Endodermal cell (in vitro differentiated cells): ENCODE data around the gene DAB1. TPM values are rescaled to one million over a fixed set of nuclear protein-coding genes. Genes with fewer than 3 reads are reported as not detected.

ENCODE experiments used
- DNase-seq: peaks from one replicate; pipeline ENCODE4 v3.0.0-alpha.2; 2017
- H3K27ac ChIP-seq: 2 replicates; pipeline ENCODE4 v1.5.1; 2013; ENCODE audit warnings: mild to moderate bottlenecking, low read depth, low read length, moderate library complexity
- H3K27me3 ChIP-seq: 2 replicates; pipeline ENCODE4 v1.6.1; 2013; ENCODE audit warnings: mild to moderate bottlenecking, low read length, moderate library complexity; ENCODE audit not compliant: insufficient read depth, control insufficient read depth, poor library complexity, severe bottlenecking
- H3K36me3 ChIP-seq: 2 replicates; pipeline ENCODE4 v1.7.0; 2013; ENCODE audit warnings: mild to moderate bottlenecking, low read length, moderate library complexity; ENCODE audit not compliant: control insufficient read depth, insufficient read depth
- H3K4me1 ChIP-seq: one replicate; pipeline ENCODE4 v1.7.0; 2013; ENCODE audit warnings: low read length; ENCODE audit not compliant: control insufficient read depth, insufficient read depth
- H3K4me3 ChIP-seq: 2 replicates; pipeline ENCODE4 v1.5.1; 2013; ENCODE audit warnings: mild to moderate bottlenecking, low read length, moderate library complexity
- H3K9ac ChIP-seq: 2 replicates; pipeline ENCODE4 v1.6.1; 2013; ENCODE audit warnings: mild to moderate bottlenecking, low read length, moderate library complexity; ENCODE audit not compliant: poor library complexity, severe bottlenecking; ENCODE audit errors: extremely low read depth
- H3K9me3 ChIP-seq: 2 replicates; pipeline ENCODE4 v1.6.1; 2013; ENCODE audit warnings: mild to moderate bottlenecking, low read length, moderate library complexity; ENCODE audit not compliant: control insufficient read depth
- H3K27ac Mint-ChIP-seq: 2 replicates; pipeline ENCODE4 v1.8.0; 2020; ENCODE audit warnings: mixed read lengths
- H3K27me3 Mint-ChIP-seq: 2 replicates; pipeline ENCODE4 v1.8.0; 2021; ENCODE audit warnings: mild to moderate bottlenecking, mixed read lengths; ENCODE audit not compliant: insufficient read depth
- H3K36me3 Mint-ChIP-seq: 2 replicates; pipeline ENCODE4 v1.8.0; 2020; ENCODE audit warnings: low read depth, mixed read lengths
- H3K4me1 Mint-ChIP-seq: 2 replicates; pipeline ENCODE4 v1.8.0; 2020; ENCODE audit warnings: mixed read lengths
- H3K4me3 Mint-ChIP-seq: 2 replicates; pipeline ENCODE4 v1.8.0; 2020; ENCODE audit warnings: mild to moderate bottlenecking, moderate library complexity, mixed read lengths
- H3K9me3 Mint-ChIP-seq: 2 replicates; pipeline ENCODE4 v1.8.0; 2020; ENCODE audit warnings: mild to moderate bottlenecking, mixed read lengths
- CTCF ChIP-seq: fragments of 200-600 bp; sonication (generic); conservative IDR thresholded peaks from 2 replicates; pipeline ENCODE4 v1.5.0; 2021; ENCODE audit warnings: antibody characterized with exemption, mild to moderate bottlenecking
- WGBS, 2 experiments: methylation state at CpG; one replicate each; pipeline versions ENCODE4 v1.1.5 to v1.1.7; 2013; ENCODE audit warnings: missing lambda C conversion rate in 2 of 2, mixed read lengths in 1 of 2; ENCODE audit not compliant: insufficient coverage in 1 of 2, insufficient read length in 1 of 2; 5-methylcytosine and 5-hydroxymethylcytosine counted together
- total RNA-seq, 2 donors: library from RNA; stranded (reverse); fragmentation: NEBNext Ultra II Directional in 1 of 2; extraction: Animal tissue kit (Norgen Biotek cat#: 25700) in 1 of 2; gene quantifications; 2 replicates in 1 of 2; 3 replicates in 1 of 2; pipeline ENCODE4 v1.2.1, GENCODE V29; 2021

DAB1 gene
- total RNA-seq, 2 donors from 2014 or later: 32.0 to 36.2 TPM

DNA sequence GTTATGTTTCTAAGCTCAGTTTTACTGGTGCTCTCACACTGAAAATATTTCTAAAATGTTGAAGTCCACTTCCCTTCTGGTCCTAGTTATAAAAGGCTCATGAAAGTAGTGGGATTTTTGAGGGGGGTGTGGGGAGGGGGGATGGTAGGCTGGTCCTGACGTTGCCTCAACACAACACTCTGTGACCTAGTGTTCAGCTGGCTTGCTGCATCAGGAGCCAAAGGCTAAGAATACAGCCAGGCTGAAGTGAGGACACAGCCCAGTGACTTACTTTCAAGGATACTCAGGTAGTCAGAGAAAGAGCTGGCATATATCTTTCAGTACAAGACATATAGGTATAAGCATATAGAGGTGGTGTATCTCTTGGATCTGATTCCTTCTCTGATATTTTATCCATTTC, 306.1 kb downstream of the DAB1 start:
- H3K36me3 Mint-ChIP-seq: no peaks in the 10 kb centered on the region
- Histone ChIP-seq H3K27ac (no peak overlapping the region), H3K9me3 (no peaks in the 10 kb centered on the region), H3K27me3 (no peaks in the 10 kb centered on the region), H3K4me1 (peaks cover 3% of the 10 kb centered on the region), H3K9ac (no peak overlapping the region), H3K36me3 (no peaks in the 10 kb centered on the region), H3K4me3 (no peak overlapping the region)
- H3K9me3 Mint-ChIP-seq: no peaks in the 10 kb centered on the region
- WGBS, 2 experiments: 90% methylated on average over 1 of the region's 1 CpG; no CpG with 5 or more reads in 1 of the 2 experiments
- no peak for TF ChIP-seq CTCF
- H3K4me3 Mint-ChIP-seq: no peak overlapping the region
- no peaks in the 10 kb centered on the region for H3K27me3 Mint-ChIP-seq
- no peak overlapping the region for H3K27ac Mint-ChIP-seq
- peaks cover 19% of the 10 kb centered on the region for H3K4me1 Mint-ChIP-seq
- DNase-seq: no peak

GRCh38 chr1:57116871-57117270, 307.0 kb downstream of the DAB1 start:
- Mint-ChIP-seq H3K9me3 (no peaks in the 10 kb centered on the region), H3K27me3 (no peaks in the 10 kb centered on the region), H3K36me3 (no peaks in the 10 kb centered on the region), H3K4me3 (no peak overlapping the region), H3K4me1 (peaks cover 20% of the 10 kb centered on the region), H3K27ac (no peak overlapping the region)
- Histone ChIP-seq H3K27ac (no peak overlapping the region), H3K9ac (no peak overlapping the region), H3K27me3 (no peaks in the 10 kb centered on the region), H3K9me3 (no peaks in the 10 kb centered on the region), H3K4me1 (no peaks in the 10 kb centered on the region), H3K36me3 (no peaks in the 10 kb centered on the region), H3K4me3 (no peak overlapping the region)
- no peak for TF ChIP-seq CTCF
- no peak for DNase-seq
- WGBS, 2 experiments: 93 to 100% methylated on average over 1 to 4 of the region's 4 CpGs

DNA sequence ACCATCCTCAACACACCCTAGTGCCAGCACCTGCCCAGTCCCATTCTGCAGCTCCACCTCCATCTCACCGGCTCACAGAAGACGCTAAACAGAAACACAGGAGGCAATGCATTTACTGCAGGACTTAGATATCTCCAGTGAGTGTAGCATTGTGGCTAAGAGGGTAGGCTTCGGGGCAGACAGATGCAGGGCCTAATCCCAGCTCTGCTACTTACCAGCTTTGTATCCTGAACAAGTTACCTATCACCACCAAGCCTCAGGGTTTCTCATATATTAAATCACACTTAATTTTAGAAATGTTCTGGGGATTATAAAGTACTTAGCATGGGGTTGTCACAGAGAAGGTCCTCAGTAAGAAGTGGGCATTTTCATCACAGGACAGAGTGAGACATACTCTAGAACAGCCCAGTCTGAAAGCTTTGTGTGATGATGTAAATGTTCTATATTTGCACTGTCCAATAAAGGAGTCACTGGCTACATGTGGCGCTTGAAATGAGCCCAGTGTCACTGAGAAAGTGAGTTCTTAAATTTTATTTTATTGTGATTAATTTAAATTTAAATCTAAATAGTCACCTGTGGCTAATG, 308.7 kb downstream of the DAB1 start:
- Mint-ChIP-seq H3K4me1 (peaks cover 11% of the 10 kb centered on the region), H3K9me3 (no peaks in the 10 kb centered on the region), H3K36me3 (no peaks in the 10 kb centered on the region), H3K4me3 (no peak overlapping the region), H3K27me3 (no peaks in the 10 kb centered on the region), H3K27ac (no peak overlapping the region)
- 80 to 96% methylated on average over 1 to 4 of the region's 4 CpGs for WGBS, 2 experiments
- H3K4me3 ChIP-seq: no peak overlapping the region
- H3K27ac ChIP-seq: no peak overlapping the region
- no peaks in the 10 kb centered on the region for H3K9me3 ChIP-seq
- no peak overlapping the region for H3K9ac ChIP-seq
- no peak for DNase-seq
- no peaks in the 10 kb centered on the region for H3K4me1 ChIP-seq
- H3K36me3 ChIP-seq: no peaks in the 10 kb centered on the region
- H3K27me3 ChIP-seq: no peaks in the 10 kb centered on the region
- TF ChIP-seq CTCF: no peak
